GM12874 (cell line): ENCODE data around the gene SORCS3.

Experiments used
- TF ChIP-seq, protein P1 (sequence below): IDR thresholded peaks from 2 replicates; pipeline ENCODE4 v1.5.1; 2011; ENCODE audit warnings: low read depth, mild to moderate bottlenecking, control low read depth, low read length, moderate library complexity; ENCODE audit not compliant: insufficient read depth

The SORCS3 gene

GRCh38 chr10:104931612-104932134 is 290.6 kb downstream of the SORCS3 start:
- TF ChIP-seq, protein P1, sequence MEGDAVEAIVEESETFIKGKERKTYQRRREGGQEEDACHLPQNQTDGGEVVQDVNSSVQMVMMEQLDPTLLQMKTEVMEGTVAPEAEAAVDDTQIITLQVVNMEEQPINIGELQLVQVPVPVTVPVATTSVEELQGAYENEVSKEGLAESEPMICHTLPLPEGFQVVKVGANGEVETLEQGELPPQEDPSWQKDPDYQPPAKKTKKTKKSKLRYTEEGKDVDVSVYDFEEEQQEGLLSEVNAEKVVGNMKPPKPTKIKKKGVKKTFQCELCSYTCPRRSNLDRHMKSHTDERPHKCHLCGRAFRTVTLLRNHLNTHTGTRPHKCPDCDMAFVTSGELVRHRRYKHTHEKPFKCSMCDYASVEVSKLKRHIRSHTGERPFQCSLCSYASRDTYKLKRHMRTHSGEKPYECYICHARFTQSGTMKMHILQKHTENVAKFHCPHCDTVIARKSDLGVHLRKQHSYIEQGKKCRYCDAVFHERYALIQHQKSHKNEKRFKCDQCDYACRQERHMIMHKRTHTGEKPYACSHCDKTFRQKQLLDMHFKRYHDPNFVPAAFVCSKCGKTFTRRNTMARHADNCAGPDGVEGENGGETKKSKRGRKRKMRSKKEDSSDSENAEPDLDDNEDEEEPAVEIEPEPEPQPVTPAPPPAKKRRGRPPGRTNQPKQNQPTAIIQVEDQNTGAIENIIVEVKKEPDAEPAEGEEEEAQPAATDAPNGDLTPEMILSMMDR, result no peak

DNA sequence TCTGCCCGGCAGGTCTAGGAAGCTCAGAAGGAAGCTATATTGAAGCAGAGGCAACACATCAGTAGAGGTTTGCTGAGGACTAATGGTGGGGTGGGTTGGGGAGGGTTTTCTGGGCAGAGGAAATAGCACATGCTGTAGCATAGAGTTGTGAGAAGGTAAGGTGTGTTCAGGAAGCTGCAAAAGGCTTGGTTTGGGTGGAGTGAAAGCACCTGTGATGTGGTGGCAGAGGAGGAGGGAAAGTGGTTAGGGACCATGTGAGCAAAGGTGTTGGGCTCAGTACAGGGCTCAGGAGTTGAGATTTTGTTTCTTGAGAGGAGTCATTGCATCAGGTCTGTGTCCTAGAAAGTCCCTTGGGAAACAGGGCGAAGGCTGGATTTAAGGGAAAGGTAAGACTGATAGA is 294.6 kb downstream of the SORCS3 start:
- TF ChIP-seq, protein P1, result no peak

DNA sequence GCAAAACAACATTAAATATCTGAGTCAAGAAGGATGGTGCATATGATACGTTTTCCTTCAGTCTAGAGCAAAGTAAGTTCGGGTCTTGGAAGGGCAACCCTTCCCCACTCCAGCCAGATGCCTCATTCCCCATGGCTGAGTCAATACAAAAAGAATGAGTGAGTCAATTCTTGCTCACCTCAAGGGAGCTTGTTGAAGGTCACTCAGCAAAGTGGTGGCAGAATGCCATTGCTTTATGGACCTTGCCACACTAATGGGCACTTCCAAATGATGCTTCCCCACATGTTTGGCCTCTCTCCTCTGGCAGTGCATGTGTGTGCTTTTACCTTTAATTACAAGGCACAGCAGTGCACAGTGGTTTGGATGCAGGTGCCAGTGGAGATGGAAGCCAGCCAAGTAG is 296.5 kb downstream of the SORCS3 start:
- TF ChIP-seq, protein P1, result no peak

DNA sequence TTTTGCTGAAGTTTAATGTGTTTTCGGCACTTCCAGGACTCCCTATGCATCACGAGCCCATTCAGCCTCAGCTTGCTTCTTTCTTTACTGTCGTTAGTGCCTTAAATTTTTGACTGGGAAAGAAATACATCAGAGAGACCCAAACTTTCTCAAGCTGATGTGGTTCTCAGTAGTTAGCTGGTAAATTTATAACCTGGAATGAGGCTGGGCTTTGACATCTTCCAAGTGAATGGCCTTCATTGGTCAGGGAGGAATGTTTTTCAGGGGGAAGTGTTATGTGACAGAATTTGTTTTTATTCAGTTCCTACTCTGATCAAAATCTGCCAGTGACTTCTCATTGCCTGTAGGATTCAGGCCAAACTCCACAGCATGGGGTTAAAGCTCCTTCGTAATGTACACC is 296.9 kb downstream of the SORCS3 start:
- TF ChIP-seq, protein P1, result no peak

- TF ChIP-seq, protein P1, result no peak
These were observed 300.6 kb downstream of the SORCS3 start for GRCh38 chr10:104941662-104942061.

- TF ChIP-seq, protein P1, result no peak
These were observed 306.2 kb downstream of the SORCS3 start for GRCh38 chr10:104947314-104947713.

DNA sequence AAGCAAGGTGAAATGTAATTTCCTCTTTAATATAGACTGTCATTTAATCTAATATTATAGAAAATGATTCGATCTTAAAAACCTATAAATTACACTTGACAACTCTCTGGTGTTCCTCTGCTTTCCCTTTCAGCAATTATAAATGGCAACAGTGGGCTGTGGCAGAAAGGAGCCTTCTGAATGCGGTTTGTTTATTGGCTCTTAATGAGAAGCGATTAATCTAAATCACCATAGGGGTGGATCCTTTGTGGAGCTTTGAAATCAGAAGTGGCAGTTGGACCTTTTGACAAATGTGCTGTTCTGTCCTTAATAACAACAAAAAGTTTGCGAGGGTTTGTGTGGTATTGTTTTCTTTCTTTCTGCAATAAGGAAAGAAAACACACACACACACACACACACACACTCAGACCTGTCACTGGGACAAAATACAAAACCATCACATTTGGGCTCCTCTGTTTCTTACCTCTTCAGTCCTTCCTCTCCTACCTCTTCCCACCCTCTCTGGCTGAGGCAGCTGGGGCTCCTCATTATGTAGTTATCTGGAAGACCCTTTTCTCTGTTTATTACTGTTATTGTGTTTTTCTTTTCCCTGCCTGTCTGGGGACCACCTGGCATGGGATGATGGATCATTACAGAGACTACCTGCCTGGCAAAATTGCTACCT is 316.2 kb downstream of the SORCS3 start:
- TF ChIP-seq, protein P1, result no peak
